Stimulated activated CD4-positive, alpha-beta T cell treated with anti-CD3 and anti-CD28 coated beads, Interleukin-2, amount 100 ng/mL, for 48 hours (primary cell): ENCODE measurements around the gene SPRN.
"Not testable (repeated sequence)": the region's sequence is repeated elsewhere in the genome, so short reads cannot be mapped to it uniquely, and the experiment has no call there.

ENCODE experiments used
- DNase-seq, 2 donors: peaks; one replicate each; pipeline ENCODE4 v3.0.0-alpha.2; 2020

The SPRN gene

DNA sequence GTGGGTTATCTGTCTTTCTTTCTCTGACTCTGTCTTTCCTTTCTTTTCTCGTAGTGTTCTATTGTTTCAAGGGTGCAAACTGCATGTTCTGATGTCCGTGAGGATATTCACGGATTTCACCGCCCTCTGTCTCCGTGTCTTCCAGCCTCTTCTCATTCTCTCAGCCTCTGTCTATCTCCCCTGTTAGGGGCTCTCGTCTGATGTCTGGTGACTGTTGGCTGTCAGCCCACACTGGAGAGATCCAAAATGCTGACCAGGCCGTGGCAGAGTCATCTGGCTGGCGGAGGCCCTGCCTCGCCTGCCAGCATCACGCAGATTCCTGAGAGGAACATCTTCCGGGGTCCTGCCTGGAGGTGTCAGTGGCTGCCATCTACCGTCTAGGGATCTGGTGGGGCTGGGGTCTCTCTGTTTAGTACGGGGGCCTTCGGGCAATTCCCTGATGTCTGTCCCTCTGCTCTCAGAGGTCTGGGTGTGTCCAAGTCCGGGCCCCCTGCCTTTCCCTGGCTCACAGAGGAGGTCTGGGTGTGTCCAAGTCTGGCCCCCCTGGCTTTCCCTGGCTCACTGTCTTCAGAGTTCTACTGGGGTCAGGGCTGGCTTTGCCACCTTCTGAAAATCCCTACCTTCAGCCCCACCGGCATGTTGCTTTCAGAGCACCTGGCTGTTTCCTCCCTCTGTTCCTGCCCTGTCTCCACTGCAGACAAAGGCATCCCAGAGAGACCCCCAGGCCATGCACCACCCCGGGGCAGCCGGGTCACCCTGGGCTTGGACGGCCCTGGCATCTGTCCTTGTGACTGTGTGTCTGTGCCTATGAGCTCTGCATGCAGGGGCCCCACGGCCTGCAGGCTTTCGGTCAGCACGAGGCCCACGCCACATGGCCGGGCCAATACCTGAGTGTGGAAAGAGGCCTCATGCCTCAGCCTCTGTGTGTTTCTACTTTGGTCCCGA, 15.4 kb upstream of the SPRN start:
- no peak for DNase-seq

DNA sequence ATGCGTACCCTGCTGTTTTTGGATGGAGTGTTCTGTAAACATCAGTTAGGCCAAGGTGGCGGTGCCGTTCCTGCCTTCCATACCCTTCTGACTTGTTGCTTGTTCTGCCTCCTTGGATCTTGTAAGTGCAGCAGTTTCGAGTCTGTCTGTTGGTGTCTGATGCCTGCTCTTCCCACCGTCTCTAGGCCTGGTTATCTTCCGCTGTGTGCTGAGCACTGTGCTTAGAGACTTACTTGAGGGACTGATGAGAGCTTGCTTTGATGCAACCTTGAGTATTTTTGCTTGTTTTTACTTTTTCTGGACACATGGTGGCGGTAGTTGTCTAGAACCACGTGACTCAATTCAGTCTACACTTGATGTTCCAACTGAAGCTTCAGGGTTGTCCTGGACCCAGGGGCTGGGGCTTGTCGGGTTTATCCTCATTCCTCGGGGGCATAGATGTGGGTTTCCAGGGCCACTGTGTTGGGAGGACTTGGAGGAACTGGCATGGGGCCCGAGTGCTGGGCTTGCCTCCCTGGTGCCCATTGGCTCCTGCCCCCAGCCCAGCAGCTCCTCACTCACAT, 14.4 kb upstream of the SPRN start:
- DNase-seq, result no peak

DNA sequence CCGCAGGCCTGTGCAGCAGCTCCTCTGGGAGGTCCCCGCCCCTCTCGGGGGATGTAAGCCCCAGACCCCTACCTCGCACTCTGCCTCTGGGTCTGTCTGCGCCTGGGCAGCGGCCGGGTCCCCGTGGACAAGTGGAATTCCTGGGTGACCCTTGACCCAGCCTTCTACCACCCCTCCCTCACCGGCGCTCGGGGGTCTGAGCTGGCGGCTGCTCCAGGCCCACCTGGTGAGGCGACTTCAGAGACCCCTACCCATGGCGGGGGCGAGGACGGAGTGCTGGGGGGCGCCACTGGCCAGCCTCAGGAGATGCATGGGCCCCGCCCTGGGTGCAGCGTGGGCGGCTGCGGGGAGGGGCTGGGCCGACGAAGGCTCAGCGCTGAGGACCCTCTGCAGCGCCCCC, 8.4 kb upstream of the SPRN start:
- not testable (repeated sequence) for DNase-seq

DNA sequence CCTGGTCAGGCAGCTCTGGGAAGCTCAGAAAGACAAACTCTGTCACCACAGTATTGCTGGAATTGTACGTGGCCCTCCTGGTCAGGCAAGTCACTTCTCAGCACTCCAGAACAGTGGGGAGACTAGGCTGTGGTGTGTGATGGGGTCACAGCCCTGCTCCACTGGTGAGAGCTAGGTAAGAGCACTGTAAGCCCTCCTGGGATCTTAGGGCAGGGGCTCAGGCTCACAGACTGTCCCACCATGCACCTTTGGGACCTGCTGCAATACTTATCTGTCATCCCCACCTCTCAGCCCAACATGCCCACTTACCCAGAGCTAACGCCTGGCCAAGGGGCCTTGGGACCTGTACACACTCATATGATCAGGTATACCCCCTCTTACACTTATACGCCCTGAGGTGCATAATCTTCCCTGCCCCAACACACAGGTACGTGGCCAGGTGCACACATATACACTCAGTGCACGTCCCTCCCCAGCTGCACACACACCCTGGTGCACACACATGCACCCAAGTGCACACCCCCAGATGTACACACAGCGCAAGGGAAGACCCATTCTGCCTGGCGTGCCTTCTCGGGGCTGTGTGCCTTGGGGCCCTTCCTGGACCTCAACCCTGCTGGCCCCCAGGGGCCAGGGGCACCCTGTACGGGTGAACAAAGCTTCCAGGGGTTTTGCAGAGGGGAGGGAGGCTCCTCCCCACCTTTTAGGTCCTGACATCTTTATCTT, 7.6 kb upstream of the SPRN start:
- DNase-seq, result not testable (repeated sequence)

DNA sequence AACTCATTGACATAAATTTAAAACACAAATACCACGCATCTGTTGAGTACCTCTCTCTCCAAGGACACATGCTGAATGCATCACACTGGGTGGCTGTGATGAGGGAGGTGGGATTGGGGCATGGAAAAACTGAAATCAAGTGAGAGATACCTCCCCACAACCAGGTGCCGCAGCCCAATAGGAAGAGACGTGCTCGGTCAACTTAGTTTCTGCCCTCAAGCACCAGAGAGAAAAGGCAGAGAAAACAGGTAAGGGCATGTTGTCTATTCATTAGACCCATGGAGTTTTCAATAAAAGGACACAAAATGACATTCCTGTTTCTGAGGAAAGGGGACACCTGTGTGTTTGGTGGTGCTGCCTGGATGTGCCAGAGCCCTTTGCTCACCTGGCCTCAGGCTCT, 5.1 kb upstream of the SPRN start:
- not testable (repeated sequence) for DNase-seq

DNA sequence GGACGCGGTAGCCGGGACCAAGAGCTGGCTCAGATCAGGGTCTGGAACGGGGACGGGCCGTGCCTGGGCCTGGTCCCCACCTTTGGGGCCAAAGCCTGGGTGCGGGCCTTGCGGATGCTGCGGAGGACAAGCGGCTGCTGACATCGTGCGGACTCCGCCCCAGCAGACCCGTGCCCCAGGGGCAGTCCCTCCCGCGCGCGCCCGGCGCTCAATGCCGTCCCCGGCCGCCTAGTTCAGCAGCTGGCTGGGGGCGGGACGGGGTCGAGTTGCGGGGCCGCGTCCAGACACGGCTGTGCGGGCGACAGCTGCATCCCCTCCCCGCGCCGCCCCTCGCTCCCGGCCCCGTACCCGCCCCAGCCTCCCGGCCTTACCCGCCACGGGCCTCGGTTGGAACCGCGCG, 323 bp downstream of the SPRN start:
- DNase-seq, result not testable (repeated sequence)

DNA sequence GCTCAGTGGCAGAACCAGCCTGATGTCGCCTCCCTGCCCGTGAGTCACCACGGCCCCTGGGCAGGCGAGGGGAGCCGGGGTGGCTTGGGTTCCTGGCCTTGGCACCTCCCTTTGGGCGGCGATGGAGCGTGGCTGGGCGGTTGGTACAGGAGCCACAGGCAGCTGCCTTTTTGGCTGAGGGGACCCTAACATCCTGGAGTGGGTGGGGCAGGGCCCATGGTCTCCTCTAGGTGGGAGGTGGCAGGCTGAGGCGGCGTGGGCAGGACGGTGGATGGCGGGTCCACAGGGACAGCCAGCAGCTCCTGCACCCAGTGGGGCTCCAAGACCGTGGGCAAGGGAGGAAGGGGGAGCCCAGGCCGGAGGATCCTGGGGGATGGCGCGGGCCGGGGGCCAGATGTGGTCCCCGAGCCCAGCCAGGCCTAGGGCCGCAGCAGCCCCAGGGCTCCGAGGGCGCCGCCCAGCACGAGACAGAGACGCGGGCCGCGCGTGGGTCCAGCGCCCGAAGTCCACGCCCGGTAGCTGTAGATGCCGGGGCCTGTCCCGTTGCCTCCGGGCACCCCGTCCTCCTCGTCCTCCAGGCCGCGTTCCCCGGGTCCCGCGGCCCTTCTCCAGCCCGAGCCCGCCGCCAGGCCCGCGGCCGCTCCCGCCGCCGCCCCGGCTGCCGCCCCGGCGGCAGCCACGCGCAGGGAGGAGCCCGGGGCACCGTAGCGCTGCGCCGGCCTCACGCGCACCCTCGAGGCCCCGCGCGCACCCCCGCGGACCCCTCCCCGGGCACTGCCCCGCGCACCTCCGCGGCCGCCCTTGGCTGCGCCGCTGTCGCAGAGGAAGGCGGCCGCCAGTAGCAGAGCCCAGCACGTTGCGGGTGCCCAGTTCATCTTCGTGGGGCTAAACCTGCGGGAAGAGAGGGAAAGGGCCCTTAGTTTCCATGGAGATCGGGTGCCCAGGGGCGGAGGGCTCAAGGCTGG, 1.3 kb downstream of the SPRN start:
- no peak for DNase-seq

DNA sequence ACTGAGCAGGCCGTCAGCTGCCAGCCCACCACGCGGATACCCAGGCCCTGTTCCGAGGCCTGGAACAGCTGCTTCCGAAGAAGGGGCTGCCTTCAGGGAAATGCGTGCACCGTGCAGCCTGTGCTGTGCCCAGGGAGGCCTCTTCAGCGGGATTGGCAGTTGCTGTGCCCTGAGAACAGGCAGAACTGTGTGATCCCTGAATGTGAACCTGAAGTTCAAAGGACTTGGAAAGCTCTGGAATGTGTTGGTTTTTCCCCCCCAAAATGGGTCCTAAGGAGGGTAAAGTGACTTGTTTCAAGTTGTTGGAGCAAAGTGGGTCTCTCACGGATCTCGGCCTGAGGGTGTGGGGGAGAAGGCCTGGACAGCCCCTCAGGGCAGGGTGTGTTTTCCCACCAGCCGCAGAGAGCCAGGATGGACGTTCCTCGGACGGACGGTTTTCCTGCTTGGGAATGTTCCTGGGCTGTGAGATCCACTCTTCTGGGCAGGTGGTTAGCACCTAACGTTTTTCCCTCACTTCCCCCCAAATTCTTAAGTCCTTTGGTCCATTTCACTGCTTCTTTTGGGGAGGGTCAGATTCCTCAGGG, 2.1 kb downstream of the SPRN start:
- DNase-seq, result no peak

DNA sequence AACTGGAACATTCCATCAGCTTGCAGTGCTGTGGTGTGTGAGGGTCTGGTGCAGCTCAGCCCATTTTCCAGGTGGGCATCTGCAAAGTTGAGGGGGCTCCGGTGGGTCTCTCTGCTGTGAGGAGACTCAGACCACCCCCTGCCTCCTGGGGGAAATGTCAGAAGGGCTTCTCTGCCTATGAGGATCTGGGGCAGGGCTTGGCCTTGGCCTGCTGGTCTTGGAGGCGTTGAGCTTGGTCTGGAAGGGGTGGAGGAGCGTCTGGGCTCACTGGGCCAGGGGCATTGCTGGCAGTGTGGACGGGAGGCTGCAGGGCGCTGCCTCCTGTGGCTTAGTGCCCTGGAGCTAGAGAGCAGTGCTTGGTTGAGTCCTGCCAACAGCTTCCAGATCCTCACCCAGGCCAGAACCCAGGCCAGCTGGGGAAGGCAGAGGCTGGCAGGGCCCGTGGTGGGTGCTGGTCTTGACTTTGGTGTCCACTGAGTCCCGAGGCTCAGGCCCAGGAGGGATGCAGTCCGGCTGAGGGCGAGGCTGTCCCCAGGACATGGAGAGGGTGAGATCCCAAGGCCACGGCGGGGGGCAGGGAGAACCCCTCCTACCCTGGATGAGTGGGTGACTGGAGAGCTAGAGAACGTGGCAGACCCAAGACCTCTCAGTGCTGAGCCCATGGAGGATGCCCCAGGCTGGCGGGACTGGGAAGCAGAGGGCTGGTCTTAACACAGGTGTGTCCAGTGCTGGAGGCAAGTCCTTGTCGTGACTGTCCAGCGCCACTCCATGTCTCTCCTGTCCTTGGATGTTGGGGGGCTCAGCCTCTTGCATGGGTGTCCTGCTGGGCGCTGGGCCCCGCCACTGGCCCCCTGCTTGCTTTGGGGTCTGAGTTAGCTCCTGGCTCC, 2.8 kb downstream of the SPRN start:
- no peak for DNase-seq

DNA sequence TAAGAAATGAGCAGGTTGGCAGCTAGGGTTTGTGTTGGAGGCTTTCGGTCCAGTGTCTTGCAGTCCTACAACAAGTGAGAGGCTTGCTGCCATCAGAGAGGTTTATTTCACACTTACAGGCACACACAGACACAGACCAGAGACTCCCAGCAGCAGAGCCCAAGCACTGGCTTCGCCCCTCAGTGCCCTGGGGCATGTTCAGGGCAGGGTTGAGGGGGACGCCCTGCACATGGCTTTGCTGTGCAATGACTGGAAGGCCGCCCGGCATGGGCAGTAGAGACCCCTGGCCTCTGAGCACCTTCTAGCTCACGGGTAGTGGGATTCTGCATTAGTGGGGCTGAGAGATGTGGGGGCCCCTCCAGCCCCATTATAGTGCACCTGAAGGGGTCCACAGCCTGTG, 3.8 kb downstream of the SPRN start:
- no peak for DNase-seq

DNA sequence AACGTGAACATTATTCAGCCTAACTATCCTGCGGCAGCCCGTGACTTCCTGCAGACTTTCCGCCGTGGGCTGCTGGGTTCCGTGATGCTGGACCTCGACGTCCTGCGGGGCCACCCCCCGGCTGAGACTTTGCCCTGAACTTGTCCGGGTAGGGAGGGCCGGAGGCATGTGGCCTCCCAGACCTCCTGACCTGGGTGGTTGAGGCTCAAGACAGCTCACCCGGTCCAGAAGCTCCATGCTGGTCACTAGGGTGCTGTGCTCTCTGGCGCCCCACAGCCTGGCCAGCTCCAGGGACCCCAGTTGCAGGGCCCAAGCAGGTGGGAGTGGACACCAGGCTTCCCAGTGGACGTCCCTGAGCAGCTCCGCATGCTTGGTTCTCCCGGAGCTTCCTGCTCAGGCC, 4.4 kb downstream of the SPRN start:
- DNase-seq, result no peak

DNA sequence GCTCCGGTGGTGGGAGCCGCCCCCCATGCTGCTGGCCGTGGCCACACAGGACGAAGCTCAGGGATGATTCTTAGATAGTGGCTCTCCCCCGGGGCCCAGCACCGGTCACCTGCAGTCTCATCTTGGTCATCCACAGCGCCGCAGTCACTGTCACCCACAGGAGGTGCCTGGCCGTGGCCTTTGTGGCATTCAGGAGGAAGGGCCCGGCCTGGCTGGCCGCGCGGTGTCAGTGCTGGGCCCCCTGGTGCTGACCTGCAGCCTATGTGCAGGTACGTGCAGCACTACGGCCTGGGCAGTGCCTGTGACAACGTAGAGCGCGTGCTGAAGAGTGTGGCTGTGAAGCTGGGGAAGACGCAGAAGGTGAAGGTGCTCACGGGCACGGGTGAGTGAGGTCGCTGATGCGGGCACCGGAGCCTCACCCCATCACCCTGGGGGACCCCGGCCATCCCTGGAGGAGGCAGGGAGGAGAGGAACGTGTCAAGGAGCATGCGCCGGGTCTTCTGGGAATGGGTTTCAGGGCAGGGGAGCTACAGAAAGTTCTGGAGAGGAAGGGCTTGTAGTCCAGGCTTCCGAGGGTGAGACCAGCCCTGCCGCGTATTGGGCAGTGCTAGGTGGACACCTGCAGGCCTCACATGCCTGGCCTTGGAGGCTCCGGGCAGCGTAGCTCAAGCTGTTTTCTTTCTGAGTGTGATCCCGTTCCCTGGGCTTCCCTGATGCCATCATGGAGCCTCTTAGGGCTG, 5.0 kb downstream of the SPRN start:
- DNase-seq, result no peak

DNA sequence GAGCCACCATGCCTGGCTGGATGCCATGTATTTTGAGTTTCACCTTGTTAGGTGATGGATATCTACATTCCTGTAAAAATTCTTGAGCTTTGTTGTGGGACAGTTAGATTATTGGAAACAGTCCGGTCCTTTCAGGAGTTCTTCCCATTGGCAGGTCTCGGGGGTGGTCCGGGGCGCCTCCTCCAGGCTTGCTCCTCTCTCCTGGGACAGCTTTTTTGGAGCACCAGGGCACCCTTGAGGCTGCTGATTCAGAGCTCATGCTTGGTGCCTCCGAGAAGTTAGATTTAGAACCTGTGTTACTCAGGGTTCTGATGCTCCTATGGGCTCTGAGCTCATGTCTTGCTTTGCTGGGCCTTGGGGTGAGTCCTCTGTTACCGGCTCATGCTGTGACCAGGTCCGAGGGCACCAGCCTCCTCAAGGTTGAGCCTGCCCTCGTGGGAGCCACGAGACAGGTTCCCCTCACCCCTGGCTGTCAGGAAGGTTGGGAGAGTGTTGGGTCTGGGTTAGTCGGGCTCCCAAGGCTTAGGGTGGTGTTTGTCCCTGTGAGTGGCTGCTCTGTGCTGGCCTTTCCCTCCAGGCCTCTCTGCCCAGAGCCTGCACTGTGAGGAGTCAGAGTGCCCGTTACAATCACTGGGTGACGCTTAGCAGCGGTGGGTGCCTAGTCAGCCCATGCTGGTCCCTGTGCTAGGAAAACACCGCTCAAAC, 6.0 kb downstream of the SPRN start:
- no peak for DNase-seq

DNA sequence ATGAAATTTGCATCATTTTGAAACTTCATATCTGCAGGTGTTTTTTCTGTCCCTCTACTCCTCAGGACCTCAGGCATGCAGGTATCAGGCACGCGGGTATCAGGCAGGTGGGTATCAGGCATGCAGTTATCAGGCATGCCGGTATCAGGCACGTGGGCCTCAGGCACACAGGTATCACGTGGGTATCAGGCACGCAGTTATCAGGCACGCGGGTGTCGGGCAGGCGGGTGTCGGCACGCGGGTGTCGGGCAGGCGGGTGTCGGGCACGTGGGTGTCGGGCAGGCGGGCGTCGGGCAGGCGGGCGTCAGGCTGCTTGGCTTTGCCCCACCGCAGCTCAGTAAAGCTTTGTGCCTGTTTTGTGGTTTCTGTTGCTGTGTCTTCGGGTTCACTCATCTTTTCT, 8.7 kb downstream of the SPRN start:
- no peak for DNase-seq

DNA sequence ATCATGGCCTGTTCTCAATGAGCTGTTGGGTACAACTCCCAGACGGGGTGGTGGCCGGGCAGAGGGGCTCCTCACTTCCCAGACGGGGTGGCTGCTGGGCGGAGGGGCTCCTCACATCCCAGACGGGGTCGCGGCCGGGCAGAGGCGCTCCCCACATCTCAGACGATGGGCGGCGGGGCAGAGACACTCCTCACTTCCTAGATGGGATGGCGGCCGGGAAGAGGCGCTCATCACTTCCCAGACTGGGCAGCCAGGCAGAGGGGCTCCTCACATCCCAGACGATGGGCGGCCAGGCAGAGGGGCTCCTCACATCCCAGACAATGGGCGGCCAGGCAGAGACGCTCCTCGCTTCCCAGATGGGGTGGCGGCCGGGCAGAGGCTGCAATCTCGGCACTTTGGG, 10.0 kb downstream of the SPRN start:
- not testable (repeated sequence) for DNase-seq

DNA sequence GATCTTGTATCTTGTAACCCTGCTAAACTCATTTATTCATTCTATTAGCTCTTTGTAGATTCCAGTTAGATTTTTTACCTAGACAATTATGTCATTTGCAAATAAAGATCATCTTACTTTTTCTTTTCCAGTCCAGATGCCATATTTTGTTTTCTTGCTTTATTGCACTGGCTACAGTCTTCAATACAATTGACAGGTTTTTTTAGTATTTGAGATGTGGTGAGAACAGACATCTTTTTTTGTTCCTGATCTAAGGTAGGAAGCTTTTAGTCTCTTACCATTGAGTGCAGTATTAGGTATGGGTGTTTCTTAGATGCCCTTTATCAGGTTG, 12.1 kb downstream of the SPRN start:
- DNase-seq, result no peak

DNA sequence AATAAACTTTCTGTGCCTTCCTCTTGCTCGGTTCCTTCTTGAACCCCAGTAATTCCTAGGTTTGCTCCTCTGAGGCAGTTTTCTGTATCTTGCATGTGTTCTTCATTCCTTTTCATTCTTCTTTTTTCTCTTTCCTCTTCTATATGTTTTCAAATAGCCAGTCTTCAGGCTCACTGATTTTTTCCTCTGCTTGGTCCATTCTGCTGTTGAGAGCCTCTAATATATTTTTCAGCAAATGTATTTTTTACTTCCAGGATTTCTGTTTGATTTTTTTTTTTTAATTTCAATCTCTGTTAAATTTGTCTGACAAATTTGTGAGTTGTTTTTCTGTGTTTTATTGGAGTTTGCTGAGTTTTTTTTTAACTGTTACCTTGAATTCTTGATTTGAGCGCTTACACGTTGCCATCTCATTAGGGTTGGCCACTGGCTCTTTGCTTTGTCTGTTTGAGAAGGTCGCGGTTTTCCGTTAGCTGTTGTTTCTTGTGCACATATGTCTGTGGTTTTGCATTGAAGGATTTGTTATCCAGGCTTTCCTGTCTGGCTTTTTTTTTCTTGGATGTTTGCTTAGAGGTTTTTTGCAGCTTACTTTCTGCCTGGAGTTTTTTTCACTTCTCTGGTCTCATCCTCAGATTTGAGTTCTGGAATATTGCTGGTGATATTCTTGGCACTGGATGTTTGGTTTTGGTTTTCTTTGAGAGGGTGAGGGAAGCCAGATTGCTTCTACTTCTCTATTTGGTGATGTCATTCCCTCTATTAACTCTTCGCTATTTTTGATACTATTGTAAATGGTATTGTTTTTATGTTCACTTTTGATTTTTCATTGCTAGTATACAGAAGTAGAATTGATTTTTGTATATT, 12.7 kb downstream of the SPRN start:
- no peak for DNase-seq

DNA sequence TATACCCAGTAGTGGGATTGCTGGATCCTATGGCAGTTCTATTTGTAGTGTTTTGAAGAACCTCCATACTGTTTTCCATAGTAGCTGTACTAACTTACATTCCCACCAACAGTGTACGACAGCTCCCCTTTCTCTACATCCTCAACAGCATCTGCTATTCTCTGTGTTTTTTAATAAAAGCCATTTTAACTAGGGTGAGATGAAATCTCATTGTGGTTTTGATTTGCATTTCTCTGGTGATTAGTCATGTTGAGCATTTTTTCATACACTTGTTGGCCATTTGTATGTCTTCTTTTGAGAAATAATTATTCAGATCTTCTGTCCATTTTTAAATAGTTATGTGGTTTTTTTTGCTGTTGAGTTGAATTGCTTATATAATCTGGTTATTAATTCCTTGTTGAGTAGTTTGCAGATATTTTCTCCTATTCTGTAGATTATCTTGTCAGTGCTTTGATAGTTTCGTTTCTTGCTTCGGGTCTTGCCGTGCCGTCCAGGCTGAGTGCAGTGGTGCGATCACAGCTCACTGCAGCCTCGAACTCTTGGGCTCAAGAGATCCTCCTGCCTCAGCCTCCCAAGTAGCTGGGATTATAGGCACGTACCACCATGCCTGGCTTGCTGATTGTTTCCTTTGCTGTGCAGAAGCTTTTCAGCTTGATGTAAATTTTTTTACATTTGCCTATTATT, 18.4 kb downstream of the SPRN start:
- no peak for DNase-seq
